ENCODE results near the gene GOLGA6L4.
"Not testable (repeated sequence)": the region's sequence is repeated elsewhere in the genome, so short reads cannot be mapped to it uniquely, and the experiment has no call there.

Gene GOLGA6L4

GRCh38 chr15:84235573-84235972 lies at the start of gene GOLGA6L4:
Gene GOLGA6L4 (plus strand): TSS chr15:84235773. CDS start chr15:84235835, 62 bp downstream.
- not testable (repeated sequence) for DNase-seq

GRCh38 chr15:84192982-84193381 lies 42.6 kb upstream of the GOLGA6L4 start:
- not testable (repeated sequence) for DNase-seq

- not testable (repeated sequence) for DNase-seq
These were observed 40.0 kb upstream of the GOLGA6L4 start for GRCh38 chr15:84195603-84196002.

- DNase-seq = not testable (repeated sequence)
These were observed 38.9 kb upstream of the GOLGA6L4 start for GRCh38 chr15:84196530-84197188.

GRCh38 chr15:84199865-84200264 lies 35.7 kb upstream of the GOLGA6L4 start:
- not testable (repeated sequence) for DNase-seq

GRCh38 chr15:84246441-84246840 lies 10.9 kb downstream of the GOLGA6L4 start:
- DNase-seq = not testable (repeated sequence)
